CD4-positive, alpha-beta T cell treated with Interleukin-6 for 4 hours (primary cell): ENCODE results near the gene CA4.
A peak's percentile ranks its signal among the peaks of the same experiment; 100 is the strongest.
"Not testable (repeated sequence)": the region's sequence is repeated elsewhere in the genome, so short reads cannot be mapped to it uniquely, and the experiment has no call there.

Experiments used
- DNase-seq: peaks from one replicate; pipeline ENCODE4 v3.0.0-alpha.2; 2020; ENCODE audit warnings: mixed read lengths

Gene CA4

GRCh38 chr17:60149691-60150582 lies at the start of gene CA4:
Gene CA4 (plus strand): TSS chr17:60149973. CDS start chr17:60150035, 62 bp downstream.
- no peak for DNase-seq

- DNase-seq, result not testable (repeated sequence)
Measured at GRCh38 chr17:60100577-60100976, 49.2 kb upstream of the CA4 start.

GRCh38 chr17:60102015-60102631 lies 47.6 kb upstream of the CA4 start:
- not testable (repeated sequence) for DNase-seq

GRCh38 chr17:60102632-60103096 lies 47.1 kb upstream of the CA4 start:
- peak; percentile 29 for DNase-seq

GRCh38 chr17:60103957-60104356 lies 45.8 kb upstream of the CA4 start:
- no peak for DNase-seq

- DNase-seq, result no peak
Measured at GRCh38 chr17:60106340-60107059, 43.3 kb upstream of the CA4 start.

- DNase-seq, result no peak
Measured at GRCh38 chr17:60107526-60108257, 42.1 kb upstream of the CA4 start.

GRCh38 chr17:60108309-60108708 lies 41.5 kb upstream of the CA4 start:
- not testable (repeated sequence) for DNase-seq

GRCh38 chr17:60108712-60109111 lies 41.1 kb upstream of the CA4 start:
- no peak for DNase-seq

GRCh38 chr17:60109161-60109560 lies 40.6 kb upstream of the CA4 start:
- no peak for DNase-seq

- no peak for DNase-seq
Measured at GRCh38 chr17:60110586-60110985, 39.2 kb upstream of the CA4 start.

- not testable (repeated sequence) for DNase-seq
Measured at GRCh38 chr17:60111661-60112060, 38.1 kb upstream of the CA4 start.

- not testable (repeated sequence) for DNase-seq
Measured at GRCh38 chr17:60115364-60115763, 34.4 kb upstream of the CA4 start.

- DNase-seq, result not testable (repeated sequence)
Measured at GRCh38 chr17:60116196-60116595, 33.6 kb upstream of the CA4 start.

GRCh38 chr17:60119162-60119561 lies 30.6 kb upstream of the CA4 start:
- DNase-seq, result not testable (repeated sequence)

- not testable (repeated sequence) for DNase-seq
Measured at GRCh38 chr17:60119807-60120748, 29.7 kb upstream of the CA4 start.

GRCh38 chr17:60127068-60128064 lies 22.4 kb upstream of the CA4 start:
- DNase-seq, result no peak

GRCh38 chr17:60128171-60128859 lies 21.5 kb upstream of the CA4 start:
- DNase-seq, result no peak

GRCh38 chr17:60129164-60129563 lies 20.6 kb upstream of the CA4 start:
- DNase-seq, result no peak
